H9 (cell line): ENCODE data around the gene LGALS7. TPM values are rescaled to one million over a fixed set of nuclear protein-coding genes. Genes with fewer than 3 reads are reported as not detected.

ENCODE experiments used
- DNase-seq: peaks from one replicate; pipeline ENCODE4 v3.0.0-alpha.2; 2017
- H2AFZ ChIP-seq: one replicate; pipeline ENCODE4 v1.6.1; 2013; ENCODE audit warnings: mild to moderate bottlenecking, low read length, control low read depth, moderate library complexity
- H2AK5ac ChIP-seq: 2 replicates; pipeline ENCODE4 v1.6.1; 2013; ENCODE audit warnings: low read length, control low read depth, mixed read lengths; ENCODE audit not compliant: insufficient read length
- H2BK120ac ChIP-seq: one replicate; pipeline ENCODE4 v1.6.1; 2013; ENCODE audit warnings: low read depth, mild to moderate bottlenecking, low read length, control low read depth, inconsistent platforms; ENCODE audit not compliant: poor library complexity, severe bottlenecking
- H2BK12ac ChIP-seq: 2 replicates; pipeline ENCODE4 v1.6.1; 2013; ENCODE audit warnings: low read length, control low read depth, mixed read lengths, low read depth; ENCODE audit not compliant: insufficient read length
- H2BK15ac ChIP-seq: 2 replicates; pipeline ENCODE4 v1.6.1; 2013; ENCODE audit warnings: low read depth, low read length, control low read depth
- H2BK20ac ChIP-seq: one replicate; pipeline ENCODE4 v1.6.1; 2013; ENCODE audit warnings: low read depth, mild to moderate bottlenecking, low read length, control low read depth, inconsistent platforms; ENCODE audit not compliant: poor library complexity, severe bottlenecking
- H2BK5ac ChIP-seq: 2 replicates; pipeline ENCODE4 v1.6.1; 2013; ENCODE audit warnings: low read length, control low read depth, mixed read lengths; ENCODE audit not compliant: insufficient read length
- H3K14ac ChIP-seq: 2 replicates; pipeline ENCODE4 v1.6.1; 2013; ENCODE audit warnings: low read length, control low read depth; ENCODE audit not compliant: insufficient read depth
- H3K18ac ChIP-seq: 2 replicates; pipeline ENCODE4 v1.6.1; 2013; ENCODE audit warnings: low read depth, mild to moderate bottlenecking, mixed read lengths, low read length, control low read depth; ENCODE audit not compliant: insufficient read length
- H3K23ac ChIP-seq: 2 replicates; pipeline ENCODE4 v1.6.1; 2013; ENCODE audit warnings: low read length, control low read depth, mixed read lengths, low read depth; ENCODE audit not compliant: insufficient read length
- H3K23me2 ChIP-seq: 2 replicates; pipeline ENCODE4 v1.6.1; 2013; ENCODE audit warnings: low read depth, mild to moderate bottlenecking, mixed read lengths, low read length, control low read depth; ENCODE audit not compliant: insufficient read length, poor library complexity, severe bottlenecking
- H3K27ac ChIP-seq: 2 replicates; pipeline ENCODE4 v1.5.1; 2013; ENCODE audit warnings: low read length, control low read depth, mixed read lengths, low read depth; ENCODE audit not compliant: insufficient read length
- H3K27me3 ChIP-seq: 2 replicates; pipeline ENCODE4 v1.6.1; 2013; ENCODE audit warnings: low read length, control low read depth, inconsistent platforms; ENCODE audit not compliant: insufficient read depth
- H3K4ac ChIP-seq: 2 replicates; pipeline ENCODE4 v1.6.1; 2013; ENCODE audit warnings: low read depth, mild to moderate bottlenecking, control low read depth, inconsistent platforms, low read length, moderate library complexity
- H3K4me1 ChIP-seq: 2 replicates; pipeline ENCODE4 v1.6.1; 2013; ENCODE audit warnings: low read length, control low read depth, inconsistent platforms; ENCODE audit not compliant: insufficient read depth
- H3K4me2 ChIP-seq: 2 replicates; pipeline ENCODE4 v1.6.1; 2013; ENCODE audit warnings: low read length, control low read depth, mixed read lengths; ENCODE audit not compliant: insufficient read length, insufficient read depth
- H3K56ac ChIP-seq: 2 replicates; pipeline ENCODE4 v1.6.1; 2013; ENCODE audit warnings: low read depth, mild to moderate bottlenecking, mixed read lengths, low read length, control low read depth; ENCODE audit not compliant: insufficient read length
- H3K79me1 ChIP-seq: 2 replicates; pipeline ENCODE4 v1.6.1; 2013; ENCODE audit warnings: low read depth, mild to moderate bottlenecking, moderate library complexity, low read length, control low read depth, inconsistent platforms; ENCODE audit not compliant: insufficient read depth, poor library complexity, severe bottlenecking
- H3K79me2 ChIP-seq: 2 replicates; pipeline ENCODE4 v1.6.1; 2013; ENCODE audit warnings: low read length, control low read depth, inconsistent platforms; ENCODE audit not compliant: insufficient read depth
- H3K9ac ChIP-seq: 2 replicates; pipeline ENCODE4 v1.6.1; 2013; ENCODE audit warnings: low read length, control low read depth, mixed read lengths; ENCODE audit not compliant: insufficient read length; ENCODE audit errors: extremely low read depth
- H3K9me3 ChIP-seq: one replicate; pipeline ENCODE4 v1.6.1; 2013; ENCODE audit warnings: low read depth, low read length, inconsistent platforms; ENCODE audit not compliant: control insufficient read depth
- H3T11ph ChIP-seq: one replicate; pipeline ENCODE4 v1.6.1; 2013; ENCODE audit warnings: mild to moderate bottlenecking, low read length, control low read depth, inconsistent platforms
- H4K20me1 ChIP-seq: one replicate; pipeline ENCODE4 v1.6.1; 2013; ENCODE audit not compliant: control insufficient read depth, insufficient read length, insufficient read depth
- H4K5ac ChIP-seq: 2 replicates; pipeline ENCODE4 v1.6.1; 2013; ENCODE audit warnings: low read depth, mild to moderate bottlenecking, mixed read lengths, low read length, control low read depth; ENCODE audit not compliant: insufficient read length
- H4K8ac ChIP-seq: replicated peaks from 2 replicates; pipeline ENCODE4 v1.6.1; 2013; ENCODE audit warnings: low read length, control low read depth, mixed read lengths, low read depth; ENCODE audit not compliant: insufficient read length
- H4K91ac ChIP-seq: 2 replicates; pipeline ENCODE4 v1.6.1; 2013; ENCODE audit warnings: low read depth, mild to moderate bottlenecking, moderate library complexity, mixed read lengths, low read length, control low read depth; ENCODE audit not compliant: insufficient read length
- H3K27ac Mint-ChIP-seq, 3 experiments: 2 replicates in 2 of 3; 3 replicates in 1 of 3; pipeline ENCODE4 v1.8.0; 2020 to 2021; ENCODE audit warnings: mixed read lengths in 3 of 3, mild to moderate bottlenecking in 1 of 3, moderate library complexity in 1 of 3
- H3K27me3 Mint-ChIP-seq: 2 replicates; pipeline ENCODE4 v1.8.0; 2021; ENCODE audit warnings: low read depth, mild to moderate bottlenecking, moderate library complexity, mixed read lengths
- H3K36me3 Mint-ChIP-seq, 3 experiments: 2 replicates in 2 of 3; 3 replicates in 1 of 3; pipeline ENCODE4 v1.8.0; 2020 to 2021; ENCODE audit warnings: low read depth in 3 of 3, mixed read lengths in 3 of 3; ENCODE audit not compliant: insufficient read depth in 1 of 3
- H3K4me1 Mint-ChIP-seq, 2 experiments: 2 replicates each; pipeline ENCODE4 v1.8.0; 2020; ENCODE audit warnings: mixed read lengths in 2 of 2
- H3K4me3 Mint-ChIP-seq, 2 experiments: 2 replicates in 1 of 2; 3 replicates in 1 of 2; pipeline ENCODE4 v1.8.0; 2020 to 2021; ENCODE audit warnings: mild to moderate bottlenecking in 2 of 2, mixed read lengths in 2 of 2, moderate library complexity in 1 of 2
- H3K9me3 Mint-ChIP-seq, 2 experiments: 2 replicates in 1 of 2; 3 replicates in 1 of 2; pipeline ENCODE4 v1.8.0; 2020; ENCODE audit warnings: mild to moderate bottlenecking in 2 of 2, mixed read lengths in 2 of 2, moderate library complexity in 1 of 2
- CTCF ChIP-seq: fragments of 200-600 bp; sonication (generic); conservative IDR thresholded peaks from 3 replicates; pipeline ENCODE4 v1.8.0; 2021; ENCODE audit warnings: antibody characterized with exemption, mild to moderate bottlenecking
- WGBS: extraction: QIAGEN DNeasy Blood & Tissue Kit; methylation state at CpG from one replicate; pipeline ENCODE4 v1.1.7; 2013; ENCODE audit warnings: missing lambda C conversion rate, low lambda C conversion rate, mixed read lengths; ENCODE audit not compliant: insufficient read length; ENCODE audit errors: extremely low coverage; 5-methylcytosine and 5-hydroxymethylcytosine counted together
- total RNA-seq: library from RNA; stranded (reverse); gene quantifications from 2 replicates; pipeline ENCODE4 v1.2.1, GENCODE V29; 2021

The LGALS7 gene
- total RNA-seq, 1 experiment from 2014 or later: not detected

- no peak overlapping the region for H4K5ac ChIP-seq
- H3K4me3 Mint-ChIP-seq: no peak overlapping the region
- no peak overlapping the region for H2BK5ac ChIP-seq
- H3K9ac ChIP-seq: no peak overlapping the region
- peak overlapping the region in 1 of 3 experiments; percentile 52; a peak in 2 of 7 replicates for H3K27ac Mint-ChIP-seq
- H3K36me3 Mint-ChIP-seq: peaks cover 19 to 86% (median 81%) of the 10 kb centered on the region in 3 experiments; a peak in 6 of 7 replicates
- WGBS: no CpG with 5 or more reads among the region's 30 CpGs
- H2BK15ac ChIP-seq: no peak overlapping the region
- H3K23ac ChIP-seq: no peak overlapping the region
- no peak overlapping the region for H3K14ac ChIP-seq
- no peaks in the 10 kb centered on the region for H3K27me3 Mint-ChIP-seq
- no peak overlapping the region for H3K4me2 ChIP-seq
- no peak overlapping the region for H2AK5ac ChIP-seq
- no peaks in the 10 kb centered on the region for H3K4me1 ChIP-seq
- H4K20me1 ChIP-seq: no peaks in the 10 kb centered on the region
- H3K4ac ChIP-seq: no peak overlapping the region
- no peaks in the 10 kb centered on the region for H3K9me3 Mint-ChIP-seq
- no peaks in the 10 kb centered on the region for H3K9me3 ChIP-seq
- H4K91ac ChIP-seq: no peak overlapping the region
- no peaks in the 10 kb centered on the region for H3K27me3 ChIP-seq
- H3T11ph ChIP-seq: no peak overlapping the region
- H3K23me2 ChIP-seq: no peaks in the 10 kb centered on the region
- H2AFZ ChIP-seq: no peak overlapping the region
- DNase-seq: no peak
- peaks cover 2 to 5% of the 10 kb centered on the region in 2 experiments; a peak in 3 of 4 replicates for H3K4me1 Mint-ChIP-seq
- H3K56ac ChIP-seq: no peak overlapping the region
- TF ChIP-seq CTCF: no peak
- no peak overlapping the region for H3K18ac ChIP-seq
- H2BK12ac ChIP-seq: no peak overlapping the region
- H2BK20ac ChIP-seq: no peak overlapping the region
- H3K79me1 ChIP-seq: no peaks in the 10 kb centered on the region
- no peak overlapping the region for H4K8ac ChIP-seq
- no peak overlapping the region for H3K27ac ChIP-seq
- no peaks in the 10 kb centered on the region for H3K79me2 ChIP-seq
- no peak overlapping the region for H2BK120ac ChIP-seq
Measured at GRCh38 chr19:38726761-38727301, 46.5 kb downstream of the LGALS7 start.
